B cell (primary cell): Measurements from ENCODE around the gene TMEM163.

Source experiments
- EZH2 ChIP-seq: IDR thresholded peaks from 2 replicates; pipeline ENCODE4 v1.6.1; 2012; ENCODE audit warnings: borderline replicate concordance, low read depth, mild to moderate bottlenecking, moderate library complexity, low read length; ENCODE audit not compliant: insufficient read depth, poor library complexity, severe bottlenecking
- TF ChIP-seq, protein P1 (sequence below): fragments of 200-600 bp; IDR thresholded peaks from one replicate; pipeline ENCODE4 v1.8.0; 2022; ENCODE audit warnings: antibody characterized with exemption, mild to moderate bottlenecking

DNA sequence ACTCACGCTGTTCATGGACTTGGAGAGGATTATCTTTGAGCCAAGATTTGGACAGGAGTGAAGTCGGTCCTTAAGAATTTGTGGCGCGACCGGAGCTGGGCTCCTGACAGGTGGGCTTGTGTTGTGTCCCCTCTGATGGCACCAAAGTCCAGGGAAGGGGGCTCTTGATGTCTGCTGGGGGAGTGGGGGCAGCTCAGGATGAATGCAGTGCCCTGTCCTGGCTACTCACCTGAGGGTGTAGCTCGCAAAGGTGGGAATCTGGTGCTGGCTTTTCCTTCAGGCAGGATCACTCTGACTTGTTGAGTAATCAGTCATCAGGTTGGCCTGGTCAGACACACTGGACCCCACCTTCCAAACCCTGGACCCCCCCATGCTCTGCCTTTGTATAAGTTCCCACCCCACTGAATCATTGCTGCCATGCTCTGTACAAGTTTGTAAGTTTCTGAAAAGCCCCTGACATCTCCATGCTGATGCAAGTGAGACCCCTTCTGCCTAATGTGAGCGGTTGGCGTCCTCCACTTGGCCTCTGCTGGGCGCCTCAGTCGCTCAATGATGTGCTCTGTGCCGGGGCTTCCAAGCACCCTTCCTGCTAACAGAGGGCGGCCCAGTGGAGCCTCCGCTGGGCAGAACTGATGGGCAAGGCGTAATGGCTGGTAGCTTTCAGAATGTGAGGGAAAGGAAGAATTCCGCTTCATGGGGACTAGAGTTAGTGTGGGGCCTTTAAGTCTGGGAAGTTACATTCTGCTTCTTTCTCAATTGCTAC is 268.9 kb downstream of the TMEM163 start:
- TF ChIP-seq, protein P1, sequence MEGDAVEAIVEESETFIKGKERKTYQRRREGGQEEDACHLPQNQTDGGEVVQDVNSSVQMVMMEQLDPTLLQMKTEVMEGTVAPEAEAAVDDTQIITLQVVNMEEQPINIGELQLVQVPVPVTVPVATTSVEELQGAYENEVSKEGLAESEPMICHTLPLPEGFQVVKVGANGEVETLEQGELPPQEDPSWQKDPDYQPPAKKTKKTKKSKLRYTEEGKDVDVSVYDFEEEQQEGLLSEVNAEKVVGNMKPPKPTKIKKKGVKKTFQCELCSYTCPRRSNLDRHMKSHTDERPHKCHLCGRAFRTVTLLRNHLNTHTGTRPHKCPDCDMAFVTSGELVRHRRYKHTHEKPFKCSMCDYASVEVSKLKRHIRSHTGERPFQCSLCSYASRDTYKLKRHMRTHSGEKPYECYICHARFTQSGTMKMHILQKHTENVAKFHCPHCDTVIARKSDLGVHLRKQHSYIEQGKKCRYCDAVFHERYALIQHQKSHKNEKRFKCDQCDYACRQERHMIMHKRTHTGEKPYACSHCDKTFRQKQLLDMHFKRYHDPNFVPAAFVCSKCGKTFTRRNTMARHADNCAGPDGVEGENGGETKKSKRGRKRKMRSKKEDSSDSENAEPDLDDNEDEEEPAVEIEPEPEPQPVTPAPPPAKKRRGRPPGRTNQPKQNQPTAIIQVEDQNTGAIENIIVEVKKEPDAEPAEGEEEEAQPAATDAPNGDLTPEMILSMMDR = no peak
- no peak for TF ChIP-seq EZH2
